Dermis microvascular lymphatic vessel endothelial cell (primary cell): ENCODE measurements around the gene RBM28. TPM values are rescaled to one million over a fixed set of nuclear protein-coding genes. Genes with fewer than 3 reads are reported as not detected.
A peak's percentile ranks its signal among the peaks of the same experiment; 100 is the strongest.

Source experiments
- DNase-seq, 2 donors: peaks; one replicate each; pipeline versions ENCODE4 v3.0.0 to v3.0.0-alpha.2; 2010; ENCODE audit warnings: low read depth in 2 of 2
- total RNA-seq: library from RNA; depleted of rRNA; stranded (reverse); fragments of >200 nt; gene quantifications from 2 replicates; pipeline ENCODE4 v1.2.1, GENCODE V29; 2014

Gene RBM28
- 6.5 and 7.0 TPM in 2 replicates for total RNA-seq

GRCh38 chr7:128343554-128344430 lies at the start of gene RBM28:
RBM28 (minus strand) TSS chr7:128343908; CDS start chr7:128343793, 115 bp downstream.
- DNase-seq = peak; percentile 89 to 94

- DNase-seq = no peak
These were observed 49.0 kb upstream of the RBM28 start for GRCh38 chr7:128392446-128393327.

GRCh38 chr7:128391805-128392204 lies 48.1 kb upstream of the RBM28 start:
- no peak for DNase-seq

- DNase-seq = no peak
These were observed 47.3 kb upstream of the RBM28 start for GRCh38 chr7:128390871-128391565.

- no peak for DNase-seq
These were observed 46.1 kb upstream of the RBM28 start for GRCh38 chr7:128389618-128390329.

GRCh38 chr7:128389085-128389617 lies 45.4 kb upstream of the RBM28 start:
- DNase-seq = no peak

GRCh38 chr7:128388145-128388485 lies 44.4 kb upstream of the RBM28 start:
- DNase-seq = no peak

GRCh38 chr7:128387216-128388144 lies 43.8 kb upstream of the RBM28 start:
- peak; percentile 50 to 69 for DNase-seq

- no peak for DNase-seq
These were observed 42.5 kb upstream of the RBM28 start for GRCh38 chr7:128385988-128386925.

GRCh38 chr7:128384726-128385125 lies 41.0 kb upstream of the RBM28 start:
- no peak for DNase-seq

- DNase-seq = no peak
These were observed 40.1 kb upstream of the RBM28 start for GRCh38 chr7:128383776-128384175.

- no peak for DNase-seq
These were observed 37.6 kb upstream of the RBM28 start for GRCh38 chr7:128381161-128381821.

GRCh38 chr7:128380483-128381106 lies 36.9 kb upstream of the RBM28 start:
- DNase-seq = no peak

GRCh38 chr7:128379900-128380479 lies 36.3 kb upstream of the RBM28 start:
- no peak for DNase-seq

- no peak for DNase-seq
These were observed 34.9 kb upstream of the RBM28 start for GRCh38 chr7:128378637-128379036.

- DNase-seq = no peak
These were observed 32.4 kb upstream of the RBM28 start for GRCh38 chr7:128376077-128376476.

- DNase-seq = no peak
These were observed 30.3 kb upstream of the RBM28 start for GRCh38 chr7:128374041-128374440.
